GM23338 (cell line): ENCODE results near the gene PSMA2. TPM values are rescaled to one million over a fixed set of nuclear protein-coding genes. Genes with fewer than 3 reads are reported as not detected.

Experiments used
- ATAC-seq: fragments of 200-7000 bp; cut with Tn5 transposase; 3 replicates; pipeline ENCODE4 v1.9.1; 2020
- DNase-seq: peaks from one replicate; pipeline ENCODE4 v3.0.0-alpha.2; 2015; ENCODE audit warnings: low spot score
- H2AFZ ChIP-seq: fragments of 200-600 bp; sonication (generic); 2 replicates; pipeline ENCODE4 v1.8.0; 2016; ENCODE audit warnings: antibody characterized with exemption, mild to moderate bottlenecking, moderate library complexity
- H3F3A ChIP-seq: fragments of 200-600 bp; sonication (generic); replicated peaks from 2 replicates; pipeline ENCODE4 v1.8.0; 2017; ENCODE audit warnings: antibody characterized with exemption, mixed run types, low read depth
- H3K27ac ChIP-seq: fragments of 200-600 bp; sonication (generic); 2 replicates; pipeline ENCODE4 v1.6.1; 2016; ENCODE audit warnings: low read depth
- H3K27me3 ChIP-seq: fragments of 200-600 bp; sonication (generic); 2 replicates; pipeline ENCODE4 v1.8.0; 2016; ENCODE audit warnings: mild to moderate bottlenecking, mixed run types, moderate library complexity; ENCODE audit not compliant: insufficient read depth
- H3K36me3 ChIP-seq: fragments of 200-600 bp; sonication (generic); 2 replicates; pipeline ENCODE4 v1.8.0; 2016; ENCODE audit warnings: mild to moderate bottlenecking; ENCODE audit not compliant: insufficient read depth
- H3K4me1 ChIP-seq: fragments of 200-600 bp; sonication (generic); 2 replicates; pipeline ENCODE4 v1.8.0; 2016; ENCODE audit warnings: mild to moderate bottlenecking, moderate library complexity; ENCODE audit not compliant: insufficient read depth
- H3K4me2 ChIP-seq: fragments of 200-600 bp; sonication (generic); 2 replicates; pipeline ENCODE4 v1.7.1; 2017; ENCODE audit warnings: mixed run types
- H3K4me3 ChIP-seq: fragments of 200-600 bp; sonication (generic); 2 replicates; pipeline ENCODE4 v1.6.1; 2016; ENCODE audit warnings: mixed run types
- H3K79me2 ChIP-seq: fragments of 200-600 bp; sonication (generic); replicated peaks from 2 replicates; pipeline ENCODE4 v1.8.0; 2017; ENCODE audit warnings: mild to moderate bottlenecking; ENCODE audit not compliant: insufficient read depth
- H3K9me2 ChIP-seq: fragments of 200-600 bp; sonication (generic); 2 replicates; pipeline ENCODE4 v1.8.0; 2017; ENCODE audit not compliant: insufficient read depth
- H4K20me1 ChIP-seq: fragments of 200-600 bp; sonication (generic); replicated peaks from 2 replicates; pipeline ENCODE4 v1.8.0; 2017; ENCODE audit warnings: mild to moderate bottlenecking; ENCODE audit not compliant: insufficient read depth
- H3K27ac Mint-ChIP-seq: 2 replicates; pipeline ENCODE4 v1.8.0; 2020; ENCODE audit warnings: inconsistent platforms, mild to moderate bottlenecking, moderate library complexity, mixed read lengths
- H3K27me3 Mint-ChIP-seq: 3 replicates; pipeline ENCODE4 v1.8.0; 2022; ENCODE audit warnings: low read depth, mild to moderate bottlenecking, moderate library complexity, mixed read lengths, inconsistent platforms; ENCODE audit not compliant: insufficient read depth, poor library complexity
- H3K36me3 Mint-ChIP-seq: 3 replicates; pipeline ENCODE4 v1.8.0; 2021; ENCODE audit warnings: low read depth, mild to moderate bottlenecking, inconsistent platforms, moderate library complexity, mixed read lengths
- H3K4me1 Mint-ChIP-seq: 3 replicates; pipeline ENCODE4 v1.8.0; 2020; ENCODE audit warnings: mild to moderate bottlenecking, inconsistent platforms, mixed read lengths
- H3K4me3 Mint-ChIP-seq: 3 replicates; pipeline ENCODE4 v1.8.0; 2021; ENCODE audit warnings: moderate library complexity, mild to moderate bottlenecking, inconsistent platforms, mixed read lengths
- H3K9me3 Mint-ChIP-seq: 3 replicates; pipeline ENCODE4 v1.8.0; 2020; ENCODE audit warnings: moderate library complexity, mild to moderate bottlenecking, inconsistent platforms, mixed read lengths
- CTCF ChIP-seq, 2 experiments: fragments of 200-600 bp in 1 of 2; sonication (generic) in 1 of 2; conservative IDR thresholded peaks; 2 replicates each; pipeline versions ENCODE4 v1.5.1 to v1.6.1; 2016 to 2017; ENCODE audit warnings: antibody characterized with exemption in 2 of 2, low read depth in 2 of 2, mild to moderate bottlenecking in 2 of 2, moderate library complexity in 1 of 2
- EZH2 ChIP-seq: fragments of 200-600 bp; sonication (generic); IDR thresholded peaks from one replicate; pipeline ENCODE4 v1.8.0; 2017; ENCODE audit warnings: antibody characterized with exemption, mild to moderate bottlenecking, low read depth; ENCODE audit not compliant: unreplicated experiment
- JUNB ChIP-seq: IDR thresholded peaks from one replicate; pipeline ENCODE4 v1.6.1; 2016; ENCODE audit warnings: antibody characterized with exemption; ENCODE audit not compliant: unreplicated experiment
- NANOG ChIP-seq: IDR thresholded peaks from 2 replicates; pipeline ENCODE4 v1.6.1; 2016; ENCODE audit warnings: antibody characterized with exemption, borderline replicate concordance
- POLR2AphosphoS5 ChIP-seq: IDR thresholded peaks from 2 replicates; pipeline ENCODE4 v1.6.1; 2016; ENCODE audit warnings: antibody characterized with exemption, low read depth
- ZNF462 ChIP-seq: fragments of 250-450 bp; sonication (Bioruptor Pico); IDR thresholded peaks from 2 replicates; pipeline ENCODE4 v1.5.0; 2020; ENCODE audit warnings: mild to moderate bottlenecking, moderate library complexity
- polyA plus RNA-seq: library from polyadenylated mRNA; unstranded; fragments of >200 nt; fragmentation: Nextera tagmentation; extraction: Ambion mirVana; gene quantifications from 2 replicates; pipeline ENCODE4 v1.2.1, GENCODE V29; 2016
- total RNA-seq: library from RNA; depleted of rRNA; stranded (reverse); fragments of >200 nt; shearing (Covaris generic); gene quantifications from 2 replicates; pipeline ENCODE4 v1.2.3, GENCODE V29; 2014

The PSMA2 gene
- total and polyA plus RNA-seq, 2 experiments from 2014 or later, result 178 to 678 TPM

GRCh38 chr7:42945821-42946626 is 14.1 kb upstream of the PSMA2 start:
- Histone ChIP-seq H3F3A (no peaks in the 10 kb centered on the region), H4K20me1 (no peaks in the 10 kb centered on the region), H3K4me1 (peaks cover 7% of the 10 kb centered on the region; the same call in 1 of the 2 replicates), H3K27ac (no peak overlapping the region), H3K36me3 (no peaks in the 10 kb centered on the region), H3K4me2 (no peak overlapping the region), H3K4me3 (no peak overlapping the region), H3K9me2 (no peaks in the 10 kb centered on the region), H3K27me3 (no peaks in the 10 kb centered on the region), H3K79me2 (no peaks in the 10 kb centered on the region), H2AFZ (peak overlapping the region; percentile 76)
- ATAC-seq (no peak), DNase-seq (no peak)
- no peak overlapping the region for H3K27ac Mint-ChIP-seq
- peaks cover 6% of the 10 kb centered on the region; the same call in 2 of the 3 replicates for H3K4me1 Mint-ChIP-seq
- H3K36me3 Mint-ChIP-seq, result no peaks in the 10 kb centered on the region
- TF ChIP-seq POLR2AphosphoS5, result no peak
- no peak for TF ChIP-seq NANOG
- TF ChIP-seq JUNB, result no peak
- no peak for TF ChIP-seq CTCF (conservative IDR thresholded peaks at IDR 0.05; ENCODE audit: low read depth in 2 of 2)
- TF ChIP-seq EZH2, result no peak
- no peak for TF ChIP-seq ZNF462 (CRISPR knock-in tag)
- H3K9me3 Mint-ChIP-seq, result no peaks in the 10 kb centered on the region; the same call in 2 of the 3 replicates
- no peaks in the 10 kb centered on the region for H3K27me3 Mint-ChIP-seq
- no peak overlapping the region for H3K4me3 Mint-ChIP-seq
